HG02938 (cell line): ENCODE results near the gene SIGLEC12.
"Not testable (repeated sequence)": the region's sequence is repeated elsewhere in the genome, so short reads cannot be mapped to it uniquely, and the experiment has no call there.

Experiments used
- ATAC-seq: cut with Tn5 transposase; IDR thresholded peaks from one replicate; pipeline ENCODE4 v1.9.1; 2021; ENCODE audit warnings: mild to moderate bottlenecking, moderate library complexity; ENCODE audit not compliant: unreplicated experiment

Gene SIGLEC12

GRCh38 chr19:51524666-51525264 is 23.2 kb upstream of the SIGLEC12 start:
- no peak for ATAC-seq

- ATAC-seq = no peak
Observed at GRCh38 chr19:51521781-51522180, 20.2 kb upstream of the SIGLEC12 start.

GRCh38 chr19:51521357-51521756 is 19.8 kb upstream of the SIGLEC12 start:
- no peak for ATAC-seq

DNA sequence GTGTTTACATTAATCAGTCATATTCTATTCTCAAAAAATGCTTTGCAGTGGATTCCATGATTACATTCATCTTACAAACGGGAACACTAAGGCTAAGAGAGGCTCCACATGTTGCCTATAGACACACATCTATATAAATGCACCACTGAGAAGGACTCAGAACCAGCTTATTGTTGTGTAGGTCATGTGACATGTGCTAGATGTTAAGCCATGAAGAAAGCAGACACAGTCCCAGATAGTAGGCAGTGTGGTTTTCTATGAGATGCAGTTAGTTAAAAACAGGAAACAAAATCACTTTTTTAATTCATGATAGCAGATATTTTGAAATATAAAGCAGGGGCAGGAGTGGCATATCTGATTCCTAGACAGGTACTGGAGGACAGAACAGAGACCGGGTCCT is 19.1 kb upstream of the SIGLEC12 start:
- no peak for ATAC-seq

DNA sequence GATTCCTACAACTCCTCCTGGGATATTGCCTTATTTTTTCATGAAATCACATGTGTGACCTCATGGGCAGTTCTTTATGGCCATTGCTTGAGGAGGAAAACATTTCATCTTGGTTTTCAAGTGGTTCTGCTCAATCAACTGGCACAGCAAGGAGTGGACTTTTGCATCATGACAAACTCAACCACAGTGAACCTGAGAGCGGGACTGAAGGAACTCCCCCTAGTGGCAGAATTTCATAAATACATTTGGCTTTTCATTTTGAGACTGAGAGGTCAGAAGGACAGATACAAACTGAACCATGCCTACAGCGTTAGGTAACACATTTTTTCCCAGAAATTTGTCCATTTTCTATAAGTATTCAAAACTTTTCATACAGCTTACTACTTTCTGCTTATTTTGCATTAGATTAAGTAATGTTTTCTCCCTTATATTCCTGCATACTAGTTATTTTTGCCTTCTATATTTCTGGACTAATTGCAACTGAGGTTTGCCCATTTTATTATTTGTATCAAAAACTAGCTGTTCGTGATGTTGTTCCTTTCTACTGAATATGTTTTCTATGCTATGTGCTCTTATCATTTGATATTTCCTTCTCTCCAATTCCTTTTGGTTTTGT is 13.4 kb upstream of the SIGLEC12 start:
- no peak for ATAC-seq

DNA sequence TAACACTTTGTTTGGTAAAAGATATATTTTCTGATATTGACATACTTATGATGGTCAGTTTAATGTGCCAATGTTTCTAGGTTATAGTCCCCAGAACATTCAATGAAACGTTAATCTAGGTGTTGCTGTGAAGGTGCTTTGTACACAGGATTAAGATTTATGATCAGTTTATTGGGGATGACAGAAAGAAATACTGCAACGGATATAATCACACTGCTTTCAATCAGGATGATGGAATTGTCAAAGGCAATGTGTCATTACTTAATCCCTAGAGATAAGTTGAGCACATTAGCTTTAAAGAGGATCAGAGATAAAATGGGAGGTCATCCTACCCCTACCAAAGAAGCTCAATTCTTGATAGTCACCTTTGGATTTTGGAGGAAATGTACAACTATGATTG is 12.4 kb upstream of the SIGLEC12 start:
- ATAC-seq = no peak

DNA sequence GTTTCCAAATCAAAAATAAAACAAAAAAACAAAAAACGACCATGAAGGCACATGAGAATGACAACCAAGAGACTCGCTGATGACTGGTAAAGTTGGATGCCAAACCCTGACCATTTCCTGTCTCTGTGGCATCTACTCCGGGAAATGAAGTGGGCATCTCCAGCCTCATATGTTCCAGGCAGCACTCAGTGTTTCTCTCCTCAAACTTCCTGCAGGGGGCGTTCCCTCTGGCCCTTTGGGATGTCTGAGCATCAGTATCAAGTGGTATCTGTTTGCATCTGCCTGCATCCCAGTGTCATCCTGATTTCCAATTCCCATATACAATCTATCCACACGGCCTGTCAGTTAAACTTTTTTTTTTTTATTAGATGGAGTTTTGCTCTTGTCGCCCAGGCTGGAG is 9.8 kb upstream of the SIGLEC12 start:
- ATAC-seq = no peak

DNA sequence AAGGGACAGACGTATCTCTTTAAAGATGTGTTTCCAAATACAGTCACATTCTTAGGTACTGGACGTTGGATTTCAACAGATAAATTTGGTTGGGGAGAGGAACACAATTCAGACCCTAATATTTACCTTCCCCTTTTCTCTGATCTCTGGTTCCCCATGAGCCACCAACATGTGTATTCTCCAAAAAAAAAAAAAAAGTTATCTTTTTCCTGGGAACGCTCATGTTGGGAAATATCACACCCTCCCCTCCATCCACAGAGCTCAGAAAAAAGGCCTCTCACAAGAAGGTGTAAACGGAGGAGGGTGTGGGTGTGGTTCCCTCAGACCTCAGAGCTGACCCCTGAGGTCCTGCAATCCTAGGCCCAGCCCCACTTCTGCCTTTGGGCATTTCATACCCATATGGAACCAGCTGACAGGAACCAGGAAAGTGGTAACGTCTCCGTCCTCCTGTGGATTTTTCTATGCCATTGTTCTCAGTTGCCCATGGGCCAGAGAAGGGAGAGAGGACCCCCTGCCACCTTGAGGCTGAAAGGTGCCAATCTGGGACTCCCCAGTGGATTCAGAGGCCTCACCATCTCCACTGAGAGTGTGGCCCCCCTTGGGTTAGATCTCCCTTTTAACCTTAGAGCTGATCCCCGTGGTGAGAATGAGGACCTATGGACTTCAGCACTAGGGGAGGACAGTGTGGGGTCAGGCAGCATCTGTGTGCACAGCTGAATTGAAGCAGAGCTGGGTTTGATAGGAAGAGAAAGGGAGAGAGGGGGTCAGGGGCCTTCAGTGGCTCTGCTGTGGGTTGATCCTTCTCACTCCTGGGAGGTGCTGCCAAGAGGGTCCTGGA is 8.4 kb upstream of the SIGLEC12 start:
- ATAC-seq = no peak

DNA sequence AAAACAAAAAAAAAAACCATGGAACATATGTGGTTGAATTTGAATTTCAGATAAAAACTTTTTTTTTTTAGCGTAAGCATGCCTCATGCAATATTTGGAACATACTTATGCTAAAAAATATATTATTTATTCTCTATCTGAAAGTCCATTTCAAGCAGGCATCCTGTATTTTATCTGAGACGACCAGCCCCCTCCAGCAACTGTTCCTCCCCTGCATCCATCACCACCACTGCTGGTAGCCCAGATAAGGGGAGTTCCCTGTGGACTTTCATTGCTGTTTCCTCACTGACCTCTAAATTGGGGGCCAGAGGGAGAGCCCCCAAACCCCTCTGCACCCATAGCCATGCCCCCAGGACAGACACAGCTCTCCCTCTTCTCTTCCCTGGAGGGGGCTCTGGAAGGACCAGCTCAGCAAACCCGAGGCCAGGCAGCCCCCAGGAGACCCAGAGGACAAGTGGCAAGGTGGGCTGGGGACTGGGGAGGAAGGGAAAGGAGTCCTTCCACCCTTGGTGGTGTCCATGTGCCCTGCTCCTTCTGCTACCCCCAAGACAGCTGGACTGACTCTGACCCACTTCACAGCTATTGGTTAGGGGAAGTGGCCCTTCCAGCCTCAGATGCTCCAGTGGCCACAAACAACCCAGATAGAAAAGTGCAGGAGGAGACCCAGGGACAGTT is 6.6 kb upstream of the SIGLEC12 start:
- no peak for ATAC-seq

GRCh38 chr19:51507640-51508058 is 6.0 kb upstream of the SIGLEC12 start:
- no peak for ATAC-seq

GRCh38 chr19:51507192-51507591 is 5.6 kb upstream of the SIGLEC12 start:
- no peak for ATAC-seq

DNA sequence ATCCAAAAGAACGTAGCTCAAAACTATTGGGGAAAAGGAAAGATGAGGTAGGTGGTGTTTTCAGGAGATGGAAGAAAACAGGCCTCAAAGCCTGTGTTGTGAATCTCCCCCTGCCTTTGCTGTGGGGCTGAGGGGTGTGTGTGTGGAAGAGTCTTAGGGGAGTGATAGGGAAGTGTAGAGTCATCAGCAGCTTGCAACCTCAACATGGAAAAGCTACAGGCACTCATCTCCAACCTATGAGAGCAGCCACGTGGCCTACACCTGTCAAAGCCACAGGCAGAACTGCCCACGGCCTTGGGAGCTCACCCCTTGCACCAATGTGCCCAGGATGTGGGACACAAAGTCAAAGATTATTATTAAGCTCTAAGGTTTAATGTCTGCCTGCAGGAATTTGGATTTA is 4.3 kb upstream of the SIGLEC12 start:
- ATAC-seq = no peak

DNA sequence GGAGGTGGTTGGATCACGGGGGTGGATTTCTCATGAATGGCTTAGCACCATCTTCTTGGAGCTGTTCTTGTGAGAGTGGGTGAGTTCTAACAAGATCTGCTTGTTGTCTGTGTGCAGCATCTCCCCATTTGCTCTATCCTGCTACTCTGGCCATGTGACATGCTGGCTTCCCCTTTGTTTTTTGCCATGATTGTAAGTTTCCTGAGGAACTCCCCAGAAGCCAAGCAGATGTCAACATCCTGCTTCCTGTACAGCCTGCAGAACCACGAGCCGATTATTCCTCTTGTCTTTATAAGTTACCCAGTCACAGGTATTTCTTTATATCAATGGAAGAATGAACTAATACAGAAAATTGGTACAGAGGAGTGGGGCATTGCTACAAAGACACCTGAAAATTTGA is 2.3 kb upstream of the SIGLEC12 start:
- ATAC-seq = no peak

DNA sequence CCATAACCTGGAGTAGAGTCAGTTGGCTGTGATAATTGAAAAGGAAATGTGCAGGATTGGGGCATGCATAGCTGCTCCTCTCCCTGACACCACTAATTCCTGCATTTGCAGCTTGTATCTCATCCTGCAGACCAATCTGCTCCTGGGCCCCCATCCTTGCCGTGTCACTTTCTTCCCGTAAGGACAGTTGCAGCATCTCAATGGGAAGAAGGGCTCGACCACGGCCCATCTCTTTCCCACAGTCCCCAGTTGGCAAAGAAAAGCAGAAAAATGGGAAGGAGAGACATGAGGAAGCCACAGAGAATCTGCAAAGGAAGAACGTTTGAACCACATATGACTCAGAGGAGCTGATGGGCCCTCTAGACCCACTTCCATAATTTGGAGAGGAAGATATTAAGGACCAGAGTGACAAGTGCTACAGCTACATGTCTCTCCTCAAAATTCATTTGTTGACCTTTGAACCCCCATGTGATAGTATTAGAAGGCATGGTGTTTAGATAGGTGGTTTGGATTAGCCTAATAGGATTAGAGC is 1.8 kb upstream of the SIGLEC12 start:
- ATAC-seq = no peak

GRCh38 chr19:51500931-51501330 is 669 bp downstream of the SIGLEC12 start:
- ATAC-seq = not testable (repeated sequence)

GRCh38 chr19:51497666-51498065 is 3.9 kb downstream of the SIGLEC12 start:
- ATAC-seq = no peak

DNA sequence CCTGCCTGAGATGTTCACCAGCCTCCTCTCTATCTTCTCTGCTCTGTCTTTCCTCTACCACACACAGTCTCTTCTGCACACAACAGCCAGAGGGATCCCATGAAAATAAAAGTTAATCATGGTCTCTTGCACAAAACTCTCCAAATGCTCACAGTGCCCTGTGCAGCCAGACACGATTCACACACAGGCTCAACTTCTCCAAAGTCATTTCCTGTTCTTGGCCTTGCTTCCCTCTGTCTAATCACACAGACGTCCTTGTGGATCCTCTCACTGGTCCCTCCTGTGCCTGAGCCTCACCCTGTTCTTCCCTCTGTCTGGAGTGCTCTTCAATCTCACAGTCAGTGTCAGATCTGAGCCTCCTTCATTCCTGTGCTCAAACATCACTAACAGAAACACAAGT is 7.8 kb downstream of the SIGLEC12 start:
- no peak for ATAC-seq

DNA sequence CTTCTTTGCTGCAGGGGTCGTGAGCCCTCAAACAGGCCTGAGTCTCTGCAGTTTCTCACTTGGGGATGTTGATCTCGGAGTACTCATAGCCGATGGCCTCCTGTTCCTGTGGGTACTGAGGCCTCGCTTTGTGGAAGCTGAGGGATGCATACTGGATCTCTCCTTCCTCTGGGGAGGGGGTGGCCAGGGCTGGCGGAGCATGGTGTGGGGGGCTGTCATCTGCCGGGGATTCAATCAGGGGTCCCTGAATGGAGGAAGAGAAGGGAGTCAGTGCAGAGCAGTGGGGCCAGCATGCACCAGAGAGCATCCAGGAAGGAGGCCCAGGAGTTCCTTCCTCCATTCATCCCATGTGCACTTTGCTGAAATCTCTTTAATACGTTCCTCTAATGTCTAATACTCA is 10.0 kb downstream of the SIGLEC12 start:
- ATAC-seq = no peak

DNA sequence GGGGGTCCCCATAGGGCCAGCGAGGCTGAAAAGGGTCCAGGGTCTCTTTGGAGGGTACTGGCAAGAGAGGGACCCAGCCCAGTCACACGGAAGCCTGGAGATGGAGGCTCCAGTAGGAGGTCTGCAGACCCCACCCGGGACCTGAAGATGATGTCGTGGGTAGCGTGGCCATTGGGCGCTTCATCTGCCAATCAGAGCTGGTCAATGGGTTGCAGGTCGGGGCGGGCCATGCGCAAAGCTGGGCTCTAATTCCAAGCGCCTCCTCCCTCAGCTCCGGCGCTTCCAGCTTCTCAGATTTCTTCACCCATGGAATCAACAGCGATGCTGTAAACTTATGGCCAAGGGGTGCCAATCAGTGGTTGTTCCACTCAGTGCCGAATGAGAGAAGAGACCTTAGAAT is 10.9 kb downstream of the SIGLEC12 start:
- ATAC-seq = no peak

DNA sequence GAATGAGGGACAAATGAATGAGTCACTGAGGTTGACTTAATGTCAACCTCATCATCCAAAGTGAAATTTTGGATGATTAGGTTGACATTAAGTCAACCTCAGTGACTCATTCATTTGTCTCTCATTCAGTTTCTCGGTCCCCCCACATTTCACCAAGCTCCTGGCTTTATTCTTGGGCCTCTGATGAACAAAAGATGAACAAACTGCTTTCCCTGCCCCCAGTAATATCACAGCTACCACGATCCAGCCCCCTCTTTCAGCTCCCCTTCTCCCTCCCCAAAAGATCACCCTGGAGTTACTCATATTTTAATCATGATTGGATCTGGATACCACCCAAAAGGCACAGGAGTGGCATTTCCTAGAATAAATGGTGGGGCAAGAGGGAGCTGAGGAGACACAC is 12.5 kb downstream of the SIGLEC12 start:
- no peak for ATAC-seq

DNA sequence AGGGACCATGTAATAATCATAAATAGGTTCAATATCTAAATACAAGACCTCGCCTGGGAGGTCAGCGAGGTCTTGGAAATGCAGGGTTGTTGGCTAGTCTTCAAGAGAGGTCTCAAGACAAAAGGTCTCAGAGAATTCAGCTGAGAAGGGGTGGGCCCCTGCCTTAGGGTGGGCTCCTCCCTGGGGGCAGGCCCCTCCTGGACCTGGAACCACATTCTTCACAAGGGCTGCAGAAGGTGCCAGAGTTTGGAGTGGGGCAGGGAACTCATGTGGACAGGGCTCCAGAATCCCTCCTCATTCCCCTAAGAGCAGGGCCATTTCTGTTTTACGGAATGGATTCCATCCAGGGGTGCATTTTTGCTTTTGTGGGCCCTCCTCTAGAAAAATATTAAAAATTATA is 13.1 kb downstream of the SIGLEC12 start:
- ATAC-seq = no peak
